GM08714 (cell line): ENCODE data around the gene CCDC60.

ENCODE experiments used
- H3K4me3 ChIP-seq: fragments of 200-500 bp; sonication (Bioruptor generic); 2 replicates; pipeline ENCODE4 v1.5.1; 2014; ENCODE audit warnings: mild to moderate bottlenecking, low read length, inconsistent platforms
- ZNF274 ChIP-seq: IDR thresholded peaks from 2 replicates; pipeline ENCODE4 v1.6.1; 2012; ENCODE audit warnings: mild to moderate bottlenecking, low read depth, low read length

Gene CCDC60

GRCh38 chr12:119423285-119423684 is 88.8 kb downstream of the CCDC60 start:
- no peak overlapping the region for H3K4me3 ChIP-seq
- no peak for TF ChIP-seq ZNF274

GRCh38 chr12:119425623-119426022 is 91.1 kb downstream of the CCDC60 start:
- no peak overlapping the region for H3K4me3 ChIP-seq
- no peak for TF ChIP-seq ZNF274

GRCh38 chr12:119431151-119431550 is 96.6 kb downstream of the CCDC60 start:
- no peak for TF ChIP-seq ZNF274
- H3K4me3 ChIP-seq: no peak overlapping the region

GRCh38 chr12:119432949-119433348 is 98.4 kb downstream of the CCDC60 start:
- TF ChIP-seq ZNF274: no peak
- no peak overlapping the region for H3K4me3 ChIP-seq

GRCh38 chr12:119440803-119441360 is 106.4 kb downstream of the CCDC60 start:
- H3K4me3 ChIP-seq: no peak overlapping the region
- TF ChIP-seq ZNF274: no peak

- no peak overlapping the region for H3K4me3 ChIP-seq
Measured at GRCh38 chr12:119444462-119445044, 110.0 kb downstream of the CCDC60 start.

GRCh38 chr12:119446459-119446858 is 111.9 kb downstream of the CCDC60 start:
- no peak overlapping the region for H3K4me3 ChIP-seq
- no peak for TF ChIP-seq ZNF274

More at GRCh38 chr12:119444462-119445044, 110.0 kb downstream of the CCDC60 start:
- no peak for TF ChIP-seq ZNF274

- H3K4me3 ChIP-seq: no peak overlapping the region
- no peak for TF ChIP-seq ZNF274
Measured at GRCh38 chr12:119447126-119447525, 112.6 kb downstream of the CCDC60 start.

GRCh38 chr12:119447618-119448017 is 113.1 kb downstream of the CCDC60 start:
- H3K4me3 ChIP-seq: no peak overlapping the region
- TF ChIP-seq ZNF274: no peak

- TF ChIP-seq ZNF274: no peak
Measured at GRCh38 chr12:119448611-119449131, 114.1 kb downstream of the CCDC60 start.

GRCh38 chr12:119450771-119451170 is 116.2 kb downstream of the CCDC60 start:
- TF ChIP-seq ZNF274: no peak
- H3K4me3 ChIP-seq: no peak overlapping the region

More at GRCh38 chr12:119448611-119449131, 114.1 kb downstream of the CCDC60 start:
- no peak overlapping the region for H3K4me3 ChIP-seq

GRCh38 chr12:119456824-119457223 is 122.3 kb downstream of the CCDC60 start:
- no peak overlapping the region for H3K4me3 ChIP-seq
- no peak for TF ChIP-seq ZNF274

GRCh38 chr12:119457271-119457670 is 122.7 kb downstream of the CCDC60 start:
- TF ChIP-seq ZNF274: no peak
- H3K4me3 ChIP-seq: no peak overlapping the region

GRCh38 chr12:119459481-119459880 is 125.0 kb downstream of the CCDC60 start:
- no peak overlapping the region for H3K4me3 ChIP-seq
- TF ChIP-seq ZNF274: no peak

GRCh38 chr12:119460876-119461275 is 126.3 kb downstream of the CCDC60 start:
- H3K4me3 ChIP-seq: no peak overlapping the region
- no peak for TF ChIP-seq ZNF274
